Keratinocyte (primary cell): ENCODE data around the gene CINP. TPM values are rescaled to one million over a fixed set of nuclear protein-coding genes. Genes with fewer than 3 reads are reported as not detected.
A peak's percentile ranks its signal among the peaks of the same experiment; 100 is the strongest.

ENCODE experiments used
- DNase-seq: peaks from one replicate; pipeline ENCODE4 v3.0.0-alpha.2; 2011; ENCODE audit warnings: low read depth, missing footprints, low spot score
- FAIRE-seq: peaks from 2 replicates; lab custom pipeline; 2011; peaks lifted over from hg19 to GRCh38; lab: Jason Lieb, UNC
- H2AFZ ChIP-seq: 2 replicates; pipeline ENCODE4 v1.6.0; 2012; ENCODE audit warnings: low read length, control low read depth, inconsistent platforms; ENCODE audit not compliant: control insufficient read depth
- H3K27ac ChIP-seq: 2 replicates; pipeline ENCODE4 v1.5.1; 2011; ENCODE audit warnings: low read length; ENCODE audit not compliant: control insufficient read depth, insufficient read depth
- H3K27me3 ChIP-seq: 3 replicates; pipeline ENCODE4 v1.6.0; 2011; ENCODE audit warnings: low read length; ENCODE audit not compliant: control insufficient read depth, insufficient read depth; ENCODE audit errors: extremely low read depth
- H3K36me3 ChIP-seq, 2 experiments: 2 replicates in 1 of 2; 3 replicates in 1 of 2; pipeline ENCODE4 v1.5.1; 2011; ENCODE audit warnings: low read length in 2 of 2, mild to moderate bottlenecking in 1 of 2; ENCODE audit not compliant: control insufficient read depth in 2 of 2, insufficient read depth in 2 of 2; ENCODE audit errors: extremely low read depth in 1 of 2
- H3K4me1 ChIP-seq: 3 replicates; pipeline ENCODE4 v1.5.1; 2011; ENCODE audit warnings: low read length; ENCODE audit not compliant: control insufficient read depth, insufficient read depth; ENCODE audit errors: extremely low read depth
- H3K4me2 ChIP-seq: 3 replicates; pipeline ENCODE4 v1.6.0; 2011; ENCODE audit warnings: low read depth, low read length; ENCODE audit not compliant: control insufficient read depth, insufficient read depth; ENCODE audit errors: extremely low read depth
- H3K4me3 ChIP-seq, 3 experiments: fragments of 200-600 bp in 1 of 3; sonication (generic) in 1 of 3; 2 replicates in 2 of 3; 3 replicates in 1 of 3; pipeline ENCODE4 v1.5.1; 2011 to 2016; ENCODE audit warnings: low read length in 3 of 3, mild to moderate bottlenecking in 3 of 3, control low read depth in 2 of 3, inconsistent platforms in 1 of 3, low read depth in 1 of 3, mixed read lengths in 1 of 3, mixed run types in 1 of 3, moderate library complexity in 1 of 3; ENCODE audit not compliant: control insufficient read depth in 2 of 3, insufficient read depth in 2 of 3; ENCODE audit errors: extremely low read depth in 1 of 3
- H3K79me2 ChIP-seq: 2 replicates; pipeline ENCODE4 v1.6.0; 2012; ENCODE audit warnings: low read length; ENCODE audit not compliant: control insufficient read depth, insufficient read depth
- H3K9ac ChIP-seq: 3 replicates; pipeline ENCODE4 v1.6.0; 2011; ENCODE audit warnings: low read length; ENCODE audit not compliant: control insufficient read depth, insufficient read depth; ENCODE audit errors: extremely low read depth
- H3K9me1 ChIP-seq: 3 replicates; pipeline ENCODE4 v1.6.0; 2011; ENCODE audit warnings: low read length; ENCODE audit not compliant: control insufficient read depth, insufficient read depth; ENCODE audit errors: extremely low read depth
- H3K9me3 ChIP-seq: 2 replicates; pipeline ENCODE4 v1.5.1; 2012; ENCODE audit warnings: low read depth, low read length; ENCODE audit not compliant: control insufficient read depth
- H4K20me1 ChIP-seq: 3 replicates; pipeline ENCODE4 v1.6.0; 2011; ENCODE audit warnings: low read length; ENCODE audit not compliant: control insufficient read depth, insufficient read depth; ENCODE audit errors: extremely low read depth
- EZH2 ChIP-seq: IDR thresholded peaks from one replicate; pipeline ENCODE4 v1.6.1; 2012; ENCODE audit warnings: inconsistent platforms, mild to moderate bottlenecking, low read length, moderate library complexity
- dilution Hi-C: fragments of 300-500 bp; cut with MboI; formaldehyde crosslinking; loops from one replicate; pipeline ENCODE4 v1.7.0; 2020; ENCODE audit warnings: low sequenced_read_pairs; ENCODE audit not compliant: extremely low pct_ligation_motif_present
- polyA plus RNA-seq, 5 experiments: library from polyadenylated mRNA; depleted of rRNA in 3 of 5; stranded (reverse) in 3 of 5; stranded (forward) in 1 of 5; unstranded in 1 of 5; fragments of >200 nt; gene quantifications; 1 replicate in 1 of 5; 2 replicates in 3 of 5; 3 replicates in 1 of 5; pipeline versions ENCODE4 v1.2.1 to v1.2.3, GENCODE V29; 2011 to 2012; ENCODE audit warnings: missing spikeins in 2 of 5, low read depth in 1 of 5, low replicate concordance in 1 of 5
- TF ChIP-seq, protein P1 (sequence below), 3 experiments: IDR thresholded peaks in 1 of 3; conservative IDR thresholded peaks in 1 of 3; optimal IDR thresholded peaks in 1 of 3; 2 replicates in 2 of 3; 3 replicates in 1 of 3; pipeline versions ENCODE3 to v1.5.1; 2011; ENCODE audit warnings: low read length in 3 of 3, mild to moderate bottlenecking in 3 of 3, moderate library complexity in 2 of 3, control low read depth in 1 of 3, inconsistent platforms in 1 of 3; ENCODE audit not compliant: insufficient read depth in 2 of 3; ENCODE audit errors: extremely low read depth in 1 of 3

CINP gene
- polyA plus RNA-seq, 1 donor (not counting 4 experiments of a cell fraction or from before 2014, with no cell fraction given): 49.3 TPM

GRCh38 chr14:102362084-102362483, 606 bp downstream of the CINP start:
- DNase-seq (no peak), FAIRE-seq (peak; percentile 43)
- Histone ChIP-seq H3K4me2 (peak overlapping the region; percentile 88), H2AFZ (peak overlapping the region; percentile 54), H3K79me2 (peaks cover 36% of the 10 kb centered on the region), H3K9ac (peak overlapping the region; percentile 84), H3K36me3 (peaks cover 4 to 7% of the 10 kb centered on the region in 2 experiments), H3K27ac (peak overlapping the region; percentile 85), H3K9me1 (no peaks in the 10 kb centered on the region), H3K27me3 (no peaks in the 10 kb centered on the region), H4K20me1 (no peaks in the 10 kb centered on the region), H3K9me3 (no peaks in the 10 kb centered on the region), H3K4me1 (peaks cover 11% of the 10 kb centered on the region), H3K4me3 (peak overlapping the region; percentile 73 to 92 (median 85))
- no peak for TF ChIP-seq EZH2
- TF ChIP-seq, protein P1, sequence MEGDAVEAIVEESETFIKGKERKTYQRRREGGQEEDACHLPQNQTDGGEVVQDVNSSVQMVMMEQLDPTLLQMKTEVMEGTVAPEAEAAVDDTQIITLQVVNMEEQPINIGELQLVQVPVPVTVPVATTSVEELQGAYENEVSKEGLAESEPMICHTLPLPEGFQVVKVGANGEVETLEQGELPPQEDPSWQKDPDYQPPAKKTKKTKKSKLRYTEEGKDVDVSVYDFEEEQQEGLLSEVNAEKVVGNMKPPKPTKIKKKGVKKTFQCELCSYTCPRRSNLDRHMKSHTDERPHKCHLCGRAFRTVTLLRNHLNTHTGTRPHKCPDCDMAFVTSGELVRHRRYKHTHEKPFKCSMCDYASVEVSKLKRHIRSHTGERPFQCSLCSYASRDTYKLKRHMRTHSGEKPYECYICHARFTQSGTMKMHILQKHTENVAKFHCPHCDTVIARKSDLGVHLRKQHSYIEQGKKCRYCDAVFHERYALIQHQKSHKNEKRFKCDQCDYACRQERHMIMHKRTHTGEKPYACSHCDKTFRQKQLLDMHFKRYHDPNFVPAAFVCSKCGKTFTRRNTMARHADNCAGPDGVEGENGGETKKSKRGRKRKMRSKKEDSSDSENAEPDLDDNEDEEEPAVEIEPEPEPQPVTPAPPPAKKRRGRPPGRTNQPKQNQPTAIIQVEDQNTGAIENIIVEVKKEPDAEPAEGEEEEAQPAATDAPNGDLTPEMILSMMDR (optimal IDR thresholded peaks at IDR 0.05 in 1 of 3, IDR thresholded peaks at IDR 0.05 in 1 of 3, conservative IDR thresholded peaks at IDR 0.05 in 1 of 3; ENCODE audit: extremely low read depth in 1 of 3, insufficient read depth in 2 of 3, low read length in 3 of 3): no peak
- dilution Hi-C loops: no loop called here

DNA sequence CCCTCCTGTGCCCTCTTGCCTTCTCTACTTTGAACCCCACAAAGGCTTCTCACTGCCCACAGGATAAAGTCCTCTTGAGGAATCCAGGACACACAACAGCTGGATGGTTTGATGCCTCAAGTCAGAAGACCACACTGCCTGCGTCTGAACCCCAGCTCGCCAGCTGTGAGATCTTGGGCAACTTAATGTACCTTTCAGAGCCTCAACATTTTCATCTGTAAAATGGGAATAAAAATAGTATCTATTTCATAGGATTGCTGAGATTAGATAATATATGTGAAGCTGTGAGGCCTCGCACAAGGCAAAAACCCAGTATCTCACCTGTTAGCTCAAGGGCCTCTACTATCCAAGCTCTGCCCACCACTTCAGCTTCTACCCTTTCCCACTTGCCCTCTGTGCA, 2.3 kb downstream of the CINP start:
- Histone ChIP-seq H3K27me3 (no peaks in the 10 kb centered on the region), H4K20me1 (no peaks in the 10 kb centered on the region), H3K4me1 (peaks cover 11% of the 10 kb centered on the region), H2AFZ (no peak overlapping the region), H3K9me3 (no peaks in the 10 kb centered on the region), H3K79me2 (peaks cover 25% of the 10 kb centered on the region), H3K27ac (no peak overlapping the region), H3K9me1 (no peaks in the 10 kb centered on the region), H3K4me2 (no peak overlapping the region), H3K36me3 (peaks cover 6 to 10% of the 10 kb centered on the region in 2 experiments), H3K9ac (no peak overlapping the region), H3K4me3 (no peak overlapping the region)
- TF ChIP-seq, protein P1 (optimal IDR thresholded peaks at IDR 0.05 in 1 of 3, IDR thresholded peaks at IDR 0.05 in 1 of 3, conservative IDR thresholded peaks at IDR 0.05 in 1 of 3; ENCODE audit: extremely low read depth in 1 of 3, insufficient read depth in 2 of 3, low read length in 3 of 3): no peak
- no peak for TF ChIP-seq EZH2
- no peak for DNase-seq
- dilution Hi-C loops: no loop called here
- FAIRE-seq: no peak
